Ramos (cell line): ENCODE data around the gene SKP1.
"Not testable (repeated sequence)": the region's sequence is repeated elsewhere in the genome, so short reads cannot be mapped to it uniquely, and the experiment has no call there.

Source experiments
- in situ Hi-C: fragments of 300-500 bp; cut with MboI; formaldehyde crosslinking; loops from one replicate; pipeline ENCODE4 v1.14.3; 2022; ENCODE audit warnings: low sequenced_read_pairs; ENCODE audit not compliant: unreplicated experiment

The SKP1 gene

DNA sequence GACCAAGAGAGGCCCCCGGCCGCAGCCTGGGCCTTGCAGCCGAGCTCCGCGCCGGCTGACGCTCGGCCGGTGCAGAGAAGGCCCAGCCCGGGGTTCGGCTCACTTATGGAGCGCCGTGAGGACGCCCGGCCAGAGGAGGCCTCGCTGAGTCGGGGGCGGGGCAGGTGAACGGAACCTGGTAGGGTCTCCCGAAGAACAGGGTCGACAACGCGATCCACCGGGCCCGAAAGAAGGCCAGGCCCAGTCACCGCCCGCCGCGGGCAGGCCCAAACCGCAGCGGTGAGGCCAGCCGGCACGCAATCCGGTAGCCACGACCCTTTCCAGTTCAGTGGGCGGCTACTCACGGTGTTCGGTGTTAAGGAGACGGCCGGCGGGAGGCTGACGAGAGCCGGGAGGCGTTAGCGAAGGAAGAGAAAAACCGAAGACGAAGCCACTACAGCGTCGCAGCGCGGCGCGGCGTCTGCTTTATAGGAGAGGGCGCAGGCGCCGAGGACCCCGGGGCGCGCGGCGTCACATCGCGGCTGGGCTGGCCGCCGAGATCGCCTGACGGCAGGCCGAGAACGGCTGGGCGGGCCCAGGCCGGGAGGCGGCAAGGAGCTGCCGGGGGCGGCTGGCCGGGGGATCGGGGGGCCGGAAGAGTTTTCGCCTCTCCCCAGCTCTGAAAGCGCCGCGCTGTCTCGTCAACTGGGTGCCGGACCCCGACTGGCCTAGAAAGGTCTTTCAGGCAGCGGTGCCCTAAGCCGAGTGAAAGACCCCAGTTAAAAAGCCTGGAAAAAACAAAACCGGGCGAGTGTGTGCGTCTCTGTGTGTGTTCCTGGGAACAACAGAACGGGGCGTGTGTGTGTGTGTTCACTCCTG lies at the start of gene SKP1:
Gene SKP1 (minus strand): TSS at position 440 of the 858 bp plus-strand sequence. CDS start 2,928 bp downstream, outside the sequence.
- in situ Hi-C loops = loop anchor here (25.0 kb wide), 1 partner anchor 411 kb away; no protein-coding TSS in a partner anchor

DNA sequence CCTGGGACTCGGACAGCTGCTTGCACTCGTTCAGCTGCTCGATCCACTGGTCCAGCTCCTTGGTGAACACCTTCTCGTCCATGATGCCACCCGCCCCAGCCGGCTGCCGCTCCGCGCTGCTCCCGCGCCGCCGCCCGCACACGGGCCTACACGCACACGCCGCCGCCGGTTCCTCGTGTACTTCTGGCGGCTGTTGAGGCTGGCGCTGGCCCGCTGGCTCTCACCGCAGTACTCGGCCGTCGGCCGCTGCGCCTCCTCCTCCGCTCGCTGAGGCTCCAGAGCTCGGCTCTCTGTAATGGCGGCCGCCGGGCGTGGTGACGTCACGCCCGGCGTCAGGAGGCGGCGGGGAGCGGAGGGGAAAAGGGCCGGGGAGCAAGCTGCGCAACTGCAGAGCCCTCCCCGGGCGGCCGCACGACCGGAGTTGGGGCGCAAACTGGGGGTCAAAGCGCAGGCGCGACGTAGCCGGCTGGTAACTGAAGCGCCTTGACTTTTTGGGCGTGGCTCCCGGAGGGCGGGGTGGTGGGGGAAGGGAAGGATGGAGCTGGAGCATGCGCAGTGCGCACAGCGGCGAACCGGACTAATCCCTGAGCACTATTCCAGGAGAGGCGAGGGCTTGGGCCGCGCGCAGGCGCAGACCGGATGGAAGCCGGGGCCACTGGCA lies 49.2 kb upstream of the SKP1 start, which contains the start of gene PPP2CA:
Gene PPP2CA (minus strand): TSS at position 294 of the 661 bp plus-strand sequence. CDS start 212 bp downstream, at position 82.
- in situ Hi-C loops = no loop called here

DNA sequence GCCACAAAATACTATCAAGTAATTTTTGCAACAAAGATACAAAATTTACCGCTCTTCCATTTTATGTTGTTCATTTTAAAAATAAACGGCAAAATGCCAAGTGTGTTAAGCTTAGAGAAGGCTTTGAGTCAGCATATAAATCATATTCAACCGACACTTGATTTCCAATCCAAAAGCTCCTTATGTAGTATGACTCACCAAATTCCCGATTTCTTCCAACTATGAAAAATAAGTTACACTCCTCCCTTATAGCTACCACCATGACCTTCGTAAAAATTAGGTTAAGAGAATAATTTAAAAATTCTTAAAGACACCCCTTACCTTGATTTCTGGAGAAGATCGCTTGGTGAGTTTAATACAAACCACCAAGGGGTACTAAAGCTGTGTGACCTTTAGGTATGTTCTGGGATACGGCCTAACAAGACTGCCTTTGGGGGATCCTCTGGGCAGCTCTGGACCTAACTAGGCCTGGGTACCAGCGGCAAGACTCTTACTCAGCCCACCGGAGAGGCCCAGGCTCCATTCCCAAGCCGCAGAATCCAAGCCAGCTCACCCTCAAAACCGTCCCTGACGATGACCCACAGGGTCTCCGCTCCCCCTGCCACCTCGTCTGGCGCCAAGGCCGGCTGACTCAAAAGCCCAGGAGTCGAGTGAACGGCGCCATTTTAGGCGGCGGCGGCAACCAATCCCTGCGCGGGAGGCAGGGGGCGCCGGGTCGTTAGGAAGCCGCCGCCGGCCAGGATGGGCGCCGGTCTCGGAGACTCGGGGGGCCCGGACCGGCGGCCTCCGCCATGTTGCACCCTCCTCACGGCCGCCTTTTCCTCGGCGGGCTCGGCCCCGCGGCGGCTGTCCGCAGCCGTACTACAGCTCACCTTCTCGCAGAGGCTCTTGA lies 48.4 kb upstream of the SKP1 start:
- in situ Hi-C loops = no loop called here

DNA sequence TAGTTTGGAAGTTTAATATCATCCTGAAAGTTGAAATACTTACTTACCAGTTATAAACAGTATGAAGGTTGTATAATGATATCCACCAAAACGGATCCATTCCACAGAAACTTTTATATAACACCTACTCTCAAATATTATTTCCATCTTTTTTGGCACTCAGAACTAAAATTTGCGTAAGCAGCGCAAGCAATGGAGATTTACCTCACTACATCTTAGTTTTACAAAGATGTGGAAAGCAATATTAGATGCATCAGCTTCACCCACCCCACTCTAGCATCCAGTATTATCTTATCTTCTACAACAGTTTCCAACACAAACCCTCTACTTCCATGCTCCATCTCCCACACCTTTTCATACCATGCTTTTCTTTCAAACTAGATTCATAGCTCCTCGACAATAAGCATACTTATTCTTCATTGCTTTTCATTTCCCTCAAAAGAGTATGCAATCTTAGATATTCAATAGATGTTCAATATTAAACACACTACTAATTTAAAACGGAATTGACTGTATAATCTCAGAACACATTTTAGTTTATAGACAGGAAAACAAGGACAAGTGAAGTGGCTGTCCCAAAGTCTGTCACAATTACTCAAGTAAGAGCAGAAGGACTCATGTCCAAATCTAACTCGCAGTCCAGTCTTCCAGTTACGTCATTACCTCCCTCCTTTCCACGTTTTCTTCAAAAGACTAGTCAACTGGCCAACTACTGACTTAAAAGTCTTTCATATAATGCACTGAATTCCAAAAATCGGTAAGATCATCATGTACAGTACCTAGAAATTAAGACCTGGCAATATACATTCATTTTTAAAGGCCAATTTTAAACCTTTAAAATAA lies 46.9 kb upstream of the SKP1 start:
- in situ Hi-C loops = no loop called here

DNA sequence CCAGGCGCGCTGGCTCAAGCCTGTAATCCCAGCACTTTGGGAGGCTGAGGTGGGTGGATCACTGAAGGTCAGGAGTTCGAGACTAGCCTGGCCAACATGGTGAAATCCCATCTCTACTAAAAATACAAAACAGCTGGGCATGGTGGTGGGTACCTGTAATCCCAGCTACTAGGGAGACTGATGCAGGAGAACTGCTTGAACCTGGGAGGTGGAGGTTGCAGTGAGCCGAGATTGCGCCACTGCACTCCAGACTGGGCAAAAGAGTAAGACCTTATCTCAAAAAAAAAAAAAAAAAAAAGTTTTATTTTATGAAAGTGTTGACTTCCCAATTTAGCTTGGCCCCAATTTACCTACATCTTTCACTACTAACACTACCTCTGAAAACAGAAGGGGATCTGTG lies 44.9 kb upstream of the SKP1 start:
- in situ Hi-C loops = not testable (repeated sequence)

DNA sequence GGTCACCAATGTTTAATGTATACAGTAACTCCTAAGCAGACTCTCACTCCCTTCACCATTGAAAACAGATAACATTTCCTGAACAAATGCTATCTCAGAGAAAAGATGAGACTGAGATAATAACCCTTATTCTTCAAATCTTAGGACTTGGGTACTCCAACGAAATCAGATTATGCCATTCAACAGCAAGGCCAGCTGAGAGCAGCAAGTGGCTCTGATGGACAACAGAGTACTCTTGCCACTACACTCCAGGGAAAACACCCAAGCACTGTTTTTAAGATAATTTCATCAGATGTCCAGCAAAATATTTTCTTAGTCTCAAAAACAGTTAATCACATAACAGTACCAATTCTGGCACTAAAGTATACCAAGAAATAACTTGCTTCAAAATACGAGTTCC lies 39.0 kb upstream of the SKP1 start:
- in situ Hi-C loops = no loop called here

DNA sequence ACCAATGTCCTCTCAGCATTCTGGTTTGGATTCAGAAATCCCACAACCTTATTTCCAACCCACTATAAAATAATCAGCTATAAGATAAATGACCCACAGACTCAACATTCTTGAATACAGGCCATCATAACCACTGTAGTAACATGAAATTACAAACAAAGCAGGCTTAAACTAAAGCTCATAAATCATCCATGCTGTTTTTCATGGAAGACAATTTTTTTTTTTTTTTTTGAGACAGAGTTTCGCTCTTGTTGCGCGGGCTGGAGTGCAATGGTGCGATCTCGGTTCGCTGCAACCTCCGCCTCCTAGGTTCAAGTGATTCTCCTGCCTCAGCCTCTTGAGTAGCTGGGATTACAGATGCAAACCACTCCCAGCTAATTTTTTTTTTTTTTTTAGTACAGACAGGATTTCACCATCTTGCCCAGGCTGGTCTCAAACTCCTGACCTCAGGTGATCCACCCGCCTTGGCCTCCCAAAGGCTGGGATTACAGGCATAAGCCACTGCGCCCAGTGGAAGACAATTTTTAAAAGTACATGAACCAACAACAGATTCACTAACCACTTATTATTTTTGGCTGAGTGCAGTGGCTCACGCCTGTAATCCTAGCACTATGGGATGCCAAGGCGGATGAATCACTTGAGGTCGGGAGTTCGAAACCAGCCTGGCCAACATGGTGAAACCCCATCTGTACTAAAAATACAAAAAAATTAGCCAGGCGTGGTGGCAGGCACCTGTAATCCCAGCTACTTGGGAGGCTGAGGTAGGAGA lies 34.7 kb upstream of the SKP1 start:
- in situ Hi-C loops = not testable (repeated sequence)

DNA sequence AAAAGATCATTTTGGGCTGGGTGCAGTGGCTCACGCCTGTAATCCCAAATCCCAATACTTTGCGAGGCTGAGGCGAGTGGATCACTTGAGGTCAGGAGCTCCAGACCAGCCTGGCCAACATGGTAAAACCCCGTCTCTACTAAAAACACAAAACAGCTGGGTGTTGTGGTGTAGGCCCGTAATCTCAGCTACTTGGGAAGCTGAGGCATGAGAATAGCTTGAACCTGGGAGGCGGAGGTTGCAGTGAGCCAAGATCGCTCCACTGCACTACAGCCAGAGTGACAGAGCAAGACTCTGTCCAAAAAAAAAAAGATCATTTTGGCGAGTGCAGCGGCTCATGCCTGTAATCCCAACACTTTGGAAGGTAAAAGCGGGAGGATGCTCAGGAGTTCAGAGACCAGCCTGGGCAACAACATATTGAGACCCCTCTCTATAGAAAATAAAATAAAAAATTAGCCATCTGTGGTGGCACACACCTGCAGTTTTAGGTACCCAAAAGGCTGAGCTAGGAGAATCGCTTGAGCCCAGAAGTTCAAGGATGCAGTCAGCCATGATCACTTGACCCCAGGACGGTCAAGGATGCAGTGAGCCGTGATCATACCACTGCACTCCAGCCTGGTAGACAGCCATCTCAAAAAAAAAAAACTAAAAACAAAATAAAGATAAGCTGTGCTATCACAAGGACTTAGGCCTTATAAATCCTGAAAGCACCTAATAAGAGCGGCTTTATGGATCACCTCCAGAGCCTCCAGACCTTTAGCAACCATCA lies 32.9 kb upstream of the SKP1 start:
- in situ Hi-C loops = no loop called here

DNA sequence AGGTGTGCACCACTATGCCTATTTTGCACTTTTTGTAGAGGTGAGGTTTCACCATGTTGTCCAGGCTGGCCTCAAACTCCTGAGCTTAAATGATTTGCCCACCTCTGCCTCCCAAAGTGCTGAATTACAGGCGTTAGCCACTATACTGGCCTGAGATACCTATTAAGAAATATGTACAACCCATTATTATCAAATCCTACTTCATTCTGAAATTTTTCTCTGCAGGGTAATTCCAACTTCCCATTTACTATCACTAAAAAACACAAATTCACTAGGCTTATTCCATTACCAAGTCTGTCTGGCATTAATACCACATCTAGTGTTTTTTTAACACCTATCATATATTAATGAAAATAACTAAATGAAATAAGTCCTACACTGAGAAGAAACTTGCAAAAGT lies 30.9 kb upstream of the SKP1 start:
- in situ Hi-C loops = no loop called here

DNA sequence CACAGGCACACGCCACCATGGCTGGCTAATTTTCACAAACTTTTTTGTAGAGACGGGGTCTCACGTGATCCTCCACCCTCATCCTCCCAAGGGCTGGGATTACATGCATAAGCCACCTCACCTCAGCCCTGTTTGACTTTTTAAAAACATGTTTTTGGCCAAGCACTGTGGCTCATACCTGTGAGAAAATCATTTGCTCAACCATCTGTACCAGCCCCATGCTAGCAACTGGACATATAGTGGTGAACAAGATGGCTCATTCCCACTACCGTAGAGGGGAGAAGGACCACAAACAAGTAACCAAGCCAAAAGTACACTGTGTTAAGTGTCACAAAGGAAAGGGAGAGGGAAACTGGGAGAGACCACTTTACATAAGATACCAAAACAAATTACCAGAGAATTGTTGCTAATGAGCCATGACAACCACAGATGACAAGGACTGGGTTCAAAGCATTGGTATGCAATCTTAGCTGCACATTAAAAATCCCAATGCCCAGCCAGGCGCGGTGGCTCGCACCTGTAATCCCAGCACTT lies 29.9 kb upstream of the SKP1 start:
- in situ Hi-C loops = no loop called here

DNA sequence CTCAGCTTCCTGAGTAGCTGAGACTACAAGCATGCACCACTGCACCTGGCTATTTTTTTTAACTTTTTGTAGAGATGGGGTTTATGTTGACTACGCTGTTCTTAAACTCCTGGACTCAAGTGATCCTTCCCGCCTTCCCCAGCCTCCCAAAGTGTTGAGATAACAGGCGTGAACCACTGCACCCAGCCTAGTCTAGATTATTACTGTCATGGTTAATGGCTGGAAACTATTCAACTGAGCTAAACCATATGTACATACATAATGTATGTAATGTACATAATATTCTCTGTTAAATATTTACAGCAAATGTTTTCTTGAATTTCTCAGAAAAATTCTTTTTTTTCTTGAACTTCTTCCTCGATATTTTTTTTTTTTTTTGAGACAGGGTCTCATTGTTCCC lies 27.8 kb upstream of the SKP1 start:
- in situ Hi-C loops = no loop called here

DNA sequence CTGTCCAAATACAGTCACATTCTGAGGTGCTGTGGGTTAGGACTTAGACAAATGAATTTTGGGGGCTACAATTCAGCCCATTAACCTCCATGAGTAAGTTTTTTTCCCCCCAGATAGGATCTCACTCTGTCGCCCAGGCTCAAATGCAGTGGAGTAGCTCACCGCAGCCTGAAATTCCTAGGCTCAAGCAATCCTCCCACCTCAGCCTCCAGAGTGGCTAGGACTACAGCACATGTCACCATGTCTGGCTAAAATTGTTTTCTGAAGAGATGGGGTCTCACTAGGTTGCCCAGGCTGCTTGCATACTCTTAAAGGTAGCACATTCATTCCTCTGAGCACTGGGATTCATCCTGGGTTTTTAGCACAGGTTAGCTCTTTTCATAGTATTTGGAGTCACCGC lies 26.9 kb upstream of the SKP1 start:
- in situ Hi-C loops = no loop called here

DNA sequence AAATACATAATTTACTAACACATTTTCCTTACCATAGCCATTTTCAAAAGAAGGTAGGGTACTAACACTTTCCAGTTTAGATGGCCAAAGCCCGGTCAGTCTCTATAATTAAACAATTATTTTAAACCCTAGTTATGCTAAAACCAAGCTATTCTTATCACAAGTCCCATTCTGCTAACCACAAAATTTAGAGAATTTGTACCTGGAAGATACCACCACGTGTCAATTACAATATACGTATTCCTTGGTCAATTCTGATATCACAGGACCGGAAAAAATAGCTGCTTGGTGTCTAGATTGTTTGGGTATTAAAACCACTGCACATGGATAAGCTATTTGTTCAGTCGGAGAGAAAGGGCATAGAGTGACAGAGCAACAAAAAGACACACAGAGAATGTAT lies 18.9 kb upstream of the SKP1 start:
- in situ Hi-C loops = loop anchor here (25.0 kb wide), 1 partner anchor 392 kb away; no protein-coding TSS in a partner anchor

DNA sequence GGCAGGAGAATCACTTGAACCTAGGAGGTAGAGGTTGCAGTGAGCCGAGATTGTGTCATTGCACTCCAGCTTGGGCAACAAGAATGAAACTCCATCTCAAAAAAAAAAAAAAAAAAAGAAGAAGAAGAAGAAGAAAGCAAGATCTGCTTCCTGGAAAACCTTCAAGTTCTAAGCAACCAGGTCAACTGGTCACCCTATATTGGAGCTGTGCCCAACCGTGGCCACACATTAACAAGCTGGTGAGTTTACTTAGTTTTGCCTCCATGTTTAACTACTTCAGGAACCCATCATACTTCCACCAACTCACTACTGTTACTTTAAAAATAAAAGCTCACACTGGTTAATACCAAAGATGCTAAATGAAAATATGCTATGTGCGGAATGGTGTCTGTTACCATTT lies 12.3 kb upstream of the SKP1 start:
- in situ Hi-C loops = loop anchor here (5.0 to 25.0 kb wide), 2 partner anchors 98 to 398 kb away; no protein-coding TSS in a partner anchor

DNA sequence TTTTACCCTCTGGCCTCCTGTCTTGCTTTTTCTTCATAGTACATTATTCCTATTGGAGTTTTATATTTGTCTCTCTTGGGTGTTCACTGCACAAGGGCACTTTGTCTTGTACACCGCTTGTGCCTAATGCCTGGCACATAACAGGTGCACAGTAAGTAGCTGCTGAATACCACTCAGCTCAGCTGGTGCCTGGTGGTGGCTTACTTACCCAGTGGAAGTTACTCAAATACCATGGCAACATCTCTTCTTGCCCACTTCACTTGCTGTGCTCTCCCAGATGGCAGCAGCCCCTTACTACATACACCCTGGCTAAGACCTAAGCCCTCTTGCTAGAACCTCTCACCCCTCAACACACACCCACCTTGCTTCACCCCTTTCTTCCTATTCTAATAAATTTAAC lies 11.3 kb upstream of the SKP1 start:
- in situ Hi-C loops = loop anchor here (5.0 to 25.0 kb wide), 2 partner anchors 99 to 399 kb away; no protein-coding TSS in a partner anchor

DNA sequence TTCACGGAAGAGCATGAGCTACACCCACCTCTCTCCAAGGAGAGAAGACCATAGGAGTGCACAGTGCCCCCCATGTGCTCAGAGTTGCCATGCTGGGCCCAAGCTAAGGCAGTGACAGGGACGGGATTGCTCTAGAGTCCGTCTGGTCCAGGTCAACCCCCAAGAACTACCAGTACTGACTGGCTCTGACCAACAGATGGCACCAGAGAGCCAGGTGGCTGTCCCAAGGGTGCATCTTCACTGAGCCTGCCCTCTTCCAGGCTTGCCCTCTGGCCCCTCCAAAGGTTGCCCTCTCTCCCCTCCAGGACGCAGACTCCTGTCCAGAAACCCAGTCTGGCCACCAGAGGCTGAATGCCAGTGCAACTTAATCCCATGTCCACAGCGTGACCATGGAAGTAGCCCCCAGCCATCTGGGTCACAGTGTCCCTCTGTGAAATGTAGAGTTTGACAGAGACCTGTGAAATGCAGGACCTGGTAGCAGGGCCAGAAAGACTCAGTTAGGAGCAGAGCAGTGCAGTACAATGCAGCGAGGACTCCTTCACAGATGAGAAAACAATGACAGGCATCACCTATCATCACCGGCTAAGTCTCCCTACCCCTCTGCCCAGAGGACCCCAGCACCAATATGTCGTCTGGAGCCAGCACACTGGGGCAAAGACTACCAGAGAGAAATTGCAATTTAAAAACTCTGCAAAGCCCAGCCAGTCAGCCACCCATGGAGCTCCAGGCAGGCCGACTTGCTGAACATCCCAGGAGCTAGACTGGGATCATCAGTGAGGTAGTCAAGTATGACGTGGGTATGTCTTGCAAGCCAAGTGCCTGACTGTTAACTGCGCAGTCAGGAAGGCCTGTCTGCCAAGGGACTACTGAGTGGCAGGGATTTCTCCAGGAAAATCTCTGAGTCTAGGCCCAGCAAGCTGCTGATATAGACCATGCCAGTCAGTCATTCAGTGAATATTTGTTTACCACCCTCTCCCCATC lies 7.7 kb upstream of the SKP1 start:
- in situ Hi-C loops = loop anchor here (5.0 to 25.0 kb wide), 2 partner anchors 103 to 403 kb away; no protein-coding TSS in a partner anchor
